Activated CD8-positive, alpha-beta memory T cell treated with anti-CD3 and anti-CD28 coated beads for 24 hours (primary cell): Measurements from ENCODE around the gene ITGA11.

Experiments
- DNase-seq: peaks from one replicate; pipeline ENCODE4 v3.0.0-alpha.2; 2020

Gene ITGA11

GRCh38 chr15:68307131-68307928 is 124.6 kb downstream of the ITGA11 start:
- peak; percentile 56 for DNase-seq

GRCh38 chr15:68305420-68305871 is 126.5 kb downstream of the ITGA11 start:
- no peak for DNase-seq

GRCh38 chr15:68304589-68305337 is 127.2 kb downstream of the ITGA11 start:
- DNase-seq: peak; percentile 41

- peak; percentile 50 for DNase-seq
Measured at GRCh38 chr15:68303560-68304436, 128.2 kb downstream of the ITGA11 start.

- no peak for DNase-seq
Measured at GRCh38 chr15:68303134-68303533, 128.8 kb downstream of the ITGA11 start.

GRCh38 chr15:68302729-68303128 is 129.2 kb downstream of the ITGA11 start:
- peak; percentile 51 for DNase-seq

- DNase-seq: peak; percentile 53
Measured at GRCh38 chr15:68301301-68301700, 130.7 kb downstream of the ITGA11 start.

- no peak for DNase-seq
Measured at GRCh38 chr15:68300115-68300940, 131.6 kb downstream of the ITGA11 start.

- no peak for DNase-seq
Measured at GRCh38 chr15:68299436-68299835, 132.5 kb downstream of the ITGA11 start.

GRCh38 chr15:68298882-68299381 is 133.0 kb downstream of the ITGA11 start:
- no peak for DNase-seq

GRCh38 chr15:68298336-68298735 is 133.6 kb downstream of the ITGA11 start:
- no peak for DNase-seq

GRCh38 chr15:68295014-68295805 is 136.8 kb downstream of the ITGA11 start:
- no peak for DNase-seq

GRCh38 chr15:68292967-68293366 is 139.0 kb downstream of the ITGA11 start:
- DNase-seq: no peak

GRCh38 chr15:68292157-68292781 is 139.7 kb downstream of the ITGA11 start:
- DNase-seq: no peak

GRCh38 chr15:68290715-68291114 is 141.2 kb downstream of the ITGA11 start:
- DNase-seq: no peak

GRCh38 chr15:68289621-68290352 is 142.2 kb downstream of the ITGA11 start:
- DNase-seq: no peak

- DNase-seq: no peak
Measured at GRCh38 chr15:68289057-68289456, 142.9 kb downstream of the ITGA11 start.

GRCh38 chr15:68286256-68286655 is 145.7 kb downstream of the ITGA11 start:
- DNase-seq: no peak

GRCh38 chr15:68285259-68285980 is 146.5 kb downstream of the ITGA11 start:
- no peak for DNase-seq
